Raji (cell line): ENCODE results near the gene DEFB132.

Source experiments
- POLR2A ChIP-seq: IDR thresholded peaks from 2 replicates; pipeline ENCODE4 v1.6.1; 2011; ENCODE audit warnings: low read depth, low read length, control low read depth; ENCODE audit not compliant: insufficient read depth

The DEFB132 gene

GRCh38 chr20:252801-253200, 4.7 kb upstream of the DEFB132 start:
- no peak for TF ChIP-seq POLR2A

DNA sequence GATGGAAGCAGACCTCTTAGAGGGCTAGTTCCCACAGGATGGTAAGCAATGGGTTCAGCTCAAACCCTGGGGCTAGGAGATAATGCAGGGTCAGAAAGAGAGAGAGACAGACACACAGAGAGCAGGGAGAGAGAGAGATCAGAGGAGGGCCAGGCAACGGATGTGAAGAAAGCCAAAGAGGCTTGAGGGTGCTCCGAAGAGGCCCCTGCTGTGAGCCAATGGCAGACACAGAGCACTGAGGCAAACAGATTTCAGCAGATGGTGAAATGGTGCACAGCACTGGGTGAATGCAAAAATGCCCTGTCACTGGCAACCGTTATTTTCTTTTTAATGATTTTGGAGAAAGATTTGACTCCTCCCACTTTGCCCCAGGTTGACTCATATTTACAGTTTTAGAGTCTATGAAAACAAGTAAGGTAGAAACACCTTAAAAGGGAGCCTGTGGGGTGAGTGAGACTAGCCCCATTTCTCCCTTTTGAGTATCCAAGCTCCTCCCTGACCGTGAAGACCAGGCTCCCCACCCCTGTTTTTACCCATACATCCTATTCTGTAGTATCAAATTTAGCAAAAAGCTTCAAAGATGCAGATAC, 840 bp downstream of the DEFB132 start:
- TF ChIP-seq POLR2A, result no peak

GRCh38 chr20:258963-259362, 1.4 kb downstream of the DEFB132 start:
- no peak for TF ChIP-seq POLR2A

- TF ChIP-seq POLR2A, result no peak
Observed at GRCh38 chr20:259981-260380, 2.5 kb downstream of the DEFB132 start.

DNA sequence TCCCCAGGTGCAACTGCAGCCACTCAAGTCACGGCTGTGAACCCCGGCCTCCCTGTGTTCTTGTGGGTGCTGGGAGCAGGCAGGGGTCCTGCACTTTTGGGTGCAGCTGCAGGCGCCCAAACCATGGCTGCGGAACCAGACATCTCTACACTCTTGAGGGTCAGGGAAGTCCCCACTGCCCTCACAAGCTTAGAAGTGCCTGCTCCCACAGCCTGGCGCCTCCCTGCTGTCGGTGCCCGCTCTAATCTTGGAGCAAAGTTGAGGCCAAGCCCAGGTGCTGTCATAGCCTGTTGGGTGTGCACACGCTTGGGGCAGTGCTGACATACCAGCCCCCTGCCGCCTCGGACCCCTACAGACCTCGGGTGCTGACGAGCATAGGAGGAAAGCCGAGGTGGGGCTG, 6.2 kb downstream of the DEFB132 start:
- no peak for TF ChIP-seq POLR2A

- peak; percentile 52; the same call in 1 of the 2 replicates for TF ChIP-seq POLR2A
Observed at GRCh38 chr20:266596-267562, 9.4 kb downstream of the DEFB132 start.

DNA sequence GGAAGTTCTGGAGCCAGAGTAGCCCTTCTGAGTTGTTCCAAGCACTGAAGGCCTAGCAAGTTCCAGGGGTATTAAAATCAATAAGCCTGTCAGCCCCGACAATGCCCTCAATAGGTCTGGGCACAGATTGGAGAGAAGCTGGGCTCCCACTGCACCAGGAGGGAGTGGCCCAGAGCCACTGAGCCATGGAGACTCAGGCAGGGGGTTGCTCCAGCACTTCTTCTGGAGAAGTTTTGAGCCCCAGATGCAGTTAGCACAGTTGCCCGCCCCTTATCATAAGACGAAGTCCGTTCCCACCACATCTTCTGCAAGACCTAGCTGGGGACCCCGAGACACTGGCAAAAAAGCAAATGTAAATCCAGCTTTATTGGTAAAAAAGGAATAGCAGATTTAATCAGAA, 13.0 kb downstream of the DEFB132 start:
- no peak for TF ChIP-seq POLR2A

GRCh38 chr20:271069-271468, 13.5 kb downstream of the DEFB132 start:
- TF ChIP-seq POLR2A, result no peak

DNA sequence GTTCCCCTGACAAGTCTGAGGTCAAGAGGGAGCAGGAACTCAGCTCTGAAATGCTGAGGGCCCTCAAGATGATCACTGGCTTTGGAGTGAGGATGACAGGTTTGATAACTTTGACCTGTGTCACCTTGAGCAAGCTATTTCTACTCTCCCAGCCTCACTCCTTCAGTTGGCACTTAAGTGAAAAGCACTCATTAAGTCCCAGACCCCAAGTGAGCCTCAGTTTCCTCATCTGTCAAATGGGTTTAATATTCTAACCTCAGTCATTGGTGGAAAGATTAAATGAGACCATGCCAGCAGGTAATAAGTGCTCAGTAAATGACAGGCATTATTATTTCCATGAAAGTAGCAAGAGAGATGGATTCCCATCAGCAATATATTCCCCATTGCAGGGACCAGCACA, 14.0 kb downstream of the DEFB132 start:
- TF ChIP-seq POLR2A, result no peak

DNA sequence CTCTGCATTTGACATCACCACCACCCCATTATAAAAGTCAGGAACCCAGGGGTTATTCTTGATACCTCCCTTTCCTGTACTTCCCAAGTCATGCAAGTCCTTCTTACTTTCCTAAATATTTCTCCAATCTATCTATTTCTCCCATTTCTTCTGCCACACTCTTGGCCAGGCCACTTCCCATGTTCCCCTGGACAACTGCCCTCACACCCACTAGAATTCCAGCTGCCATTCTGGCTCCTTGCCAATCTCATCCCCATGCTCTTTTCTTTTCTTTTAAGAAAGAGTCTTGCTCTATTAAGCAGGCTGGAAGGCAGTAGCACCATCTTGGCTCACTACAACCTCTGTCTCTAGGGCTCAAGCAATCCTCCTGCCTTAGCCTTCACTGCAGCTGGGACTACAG, 15.2 kb downstream of the DEFB132 start:
- TF ChIP-seq POLR2A, result no peak

DNA sequence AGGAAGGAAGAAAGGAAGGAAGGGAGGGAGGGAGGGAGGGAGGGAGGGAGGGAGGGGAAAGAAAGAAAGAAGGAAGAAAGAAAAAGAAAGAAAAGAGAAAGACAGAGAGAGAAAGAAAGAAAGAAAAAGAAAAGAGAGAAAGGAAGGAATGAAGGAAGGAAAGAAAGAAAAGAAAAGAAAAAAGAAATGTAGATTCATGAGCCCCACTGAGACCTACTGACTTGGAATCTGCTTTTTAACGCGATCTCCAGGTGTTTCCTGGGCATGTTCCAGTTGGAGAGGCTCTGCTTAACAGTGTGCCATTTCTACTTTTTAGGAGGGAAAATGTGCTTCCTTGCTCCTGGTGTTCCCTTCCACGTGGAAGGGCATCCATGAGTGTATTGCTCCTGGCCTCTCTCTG, 16.4 kb downstream of the DEFB132 start:
- TF ChIP-seq POLR2A, result no peak

GRCh38 chr20:275791-276190, 18.3 kb downstream of the DEFB132 start:
- TF ChIP-seq POLR2A, result no peak

GRCh38 chr20:276620-277495, 19.3 kb downstream of the DEFB132 start:
- TF ChIP-seq POLR2A, result no peak

- TF ChIP-seq POLR2A, result no peak
Observed at GRCh38 chr20:277496-277781, 19.9 kb downstream of the DEFB132 start.

- no peak for TF ChIP-seq POLR2A
Observed at GRCh38 chr20:278181-278580, 20.7 kb downstream of the DEFB132 start.
